ENCODE data around the gene NDUFA3. TPM values are rescaled to one million over a fixed set of nuclear protein-coding genes. Genes with fewer than 3 reads are reported as not detected.
"Not testable (repeated sequence)": the region's sequence is repeated elsewhere in the genome, so short reads cannot be mapped to it uniquely, and the experiment has no call there.

The NDUFA3 gene
- 43.1 and 48.5 TPM in 2 replicates for total RNA-seq (2014; rRNA removed; shearing (Covaris generic))
- 46.3 and 68.3 TPM in 2 replicates for polyA plus RNA-seq (2015; cell fraction: cytosol; rRNA removed)
- polyA plus RNA-seq (2015; cell fraction: nucleus; rRNA removed), result 28.8 and 63.5 TPM in 2 replicates

GRCh38 chr19:54102421-54103169, at the start of gene NDUFA3:
NDUFA3 (plus strand) TSS chr19:54102855; CDS start chr19:54102879, 24 bp downstream.
- in situ Hi-C loops (cut with HindIII; ENCODE audit: low pct_unique_long_range_greater_than_20kb, low sequenced_read_pairs), result no loop called here

GRCh38 chr19:54062643-54063042, 40.0 kb upstream of the NDUFA3 start:
- DNase-seq (ENCODE audit: low read depth, low spot score), result no peak
- in situ Hi-C loops (cut with HindIII; ENCODE audit: low pct_unique_long_range_greater_than_20kb, low sequenced_read_pairs), result no loop called here

More at GRCh38 chr19:54102421-54103169, at the start of gene NDUFA3:
- DNase-seq (ENCODE audit: low read depth, low spot score), result peak; percentile 98

GRCh38 chr19:54063350-54064116, 39.1 kb upstream of the NDUFA3 start, which contains the start of gene VSTM1:
VSTM1 (minus strand) TSS chr19:54063897; CDS start chr19:54063777, 120 bp downstream.
- in situ Hi-C loops (cut with HindIII; ENCODE audit: low pct_unique_long_range_greater_than_20kb, low sequenced_read_pairs), result no loop called here
- no peak for DNase-seq (ENCODE audit: low read depth, low spot score)

- no peak for DNase-seq (ENCODE audit: low read depth, low spot score)
- in situ Hi-C loops (cut with HindIII; ENCODE audit: low pct_unique_long_range_greater_than_20kb, low sequenced_read_pairs), result no loop called here
Observed at GRCh38 chr19:54069470-54069869, 33.2 kb upstream of the NDUFA3 start.

- no peak for DNase-seq (ENCODE audit: low read depth, low spot score)
- in situ Hi-C loops (cut with HindIII; ENCODE audit: low pct_unique_long_range_greater_than_20kb, low sequenced_read_pairs), result no loop called here
Observed at GRCh38 chr19:54073829-54074228, 28.8 kb upstream of the NDUFA3 start.

GRCh38 chr19:54074851-54075250, 27.8 kb upstream of the NDUFA3 start:
- in situ Hi-C loops (cut with HindIII; ENCODE audit: low pct_unique_long_range_greater_than_20kb, low sequenced_read_pairs), result no loop called here
- DNase-seq (ENCODE audit: low read depth, low spot score), result no peak

- in situ Hi-C loops (cut with HindIII; ENCODE audit: low pct_unique_long_range_greater_than_20kb, low sequenced_read_pairs), result no loop called here
Observed at GRCh38 chr19:54077334-54077733, 25.3 kb upstream of the NDUFA3 start.

GRCh38 chr19:54081032-54081431, 21.6 kb upstream of the NDUFA3 start, which contains the start of gene TARM1:
TARM1 (minus strand) TSS chr19:54081365; CDS start chr19:54081340, 25 bp downstream.
- in situ Hi-C loops (cut with HindIII; ENCODE audit: low pct_unique_long_range_greater_than_20kb, low sequenced_read_pairs), result no loop called here
- DNase-seq (ENCODE audit: low read depth, low spot score), result no peak

More at GRCh38 chr19:54077334-54077733, 25.3 kb upstream of the NDUFA3 start:
- DNase-seq (ENCODE audit: low read depth, low spot score), result no peak

GRCh38 chr19:54084410-54084809, 18.2 kb upstream of the NDUFA3 start:
- in situ Hi-C loops (cut with HindIII; ENCODE audit: low pct_unique_long_range_greater_than_20kb, low sequenced_read_pairs), result no loop called here
- no peak for DNase-seq (ENCODE audit: low read depth, low spot score)

GRCh38 chr19:54094426-54095000, 8.1 kb upstream of the NDUFA3 start:
- DNase-seq (ENCODE audit: low read depth, low spot score), result no peak
- in situ Hi-C loops (cut with HindIII; ENCODE audit: low pct_unique_long_range_greater_than_20kb, low sequenced_read_pairs), result no loop called here

GRCh38 chr19:54095136-54095858, 7.4 kb upstream of the NDUFA3 start:
- DNase-seq (ENCODE audit: low read depth, low spot score), result no peak
- in situ Hi-C loops (cut with HindIII; ENCODE audit: low pct_unique_long_range_greater_than_20kb, low sequenced_read_pairs), result no loop called here

GRCh38 chr19:54095859-54096616, 6.6 kb upstream of the NDUFA3 start:
- in situ Hi-C loops (cut with HindIII; ENCODE audit: low pct_unique_long_range_greater_than_20kb, low sequenced_read_pairs); DNase-seq (ENCODE audit: low read depth, low spot score): not testable (repeated sequence)

- in situ Hi-C loops (cut with HindIII; ENCODE audit: low pct_unique_long_range_greater_than_20kb, low sequenced_read_pairs), result no loop called here
- DNase-seq (ENCODE audit: low read depth, low spot score), result peak; percentile 36
Observed at GRCh38 chr19:54096617-54097106, 6.0 kb upstream of the NDUFA3 start.

- no peak for DNase-seq (ENCODE audit: low read depth, low spot score)
- in situ Hi-C loops (cut with HindIII; ENCODE audit: low pct_unique_long_range_greater_than_20kb, low sequenced_read_pairs), result no loop called here
Observed at GRCh38 chr19:54099190-54099902, 3.3 kb upstream of the NDUFA3 start.

GRCh38 chr19:54099903-54100255, 2.8 kb upstream of the NDUFA3 start:
- DNase-seq (ENCODE audit: low read depth, low spot score); in situ Hi-C loops (cut with HindIII; ENCODE audit: low pct_unique_long_range_greater_than_20kb, low sequenced_read_pairs): not testable (repeated sequence)

GRCh38 chr19:54100561-54100960, 2.1 kb upstream of the NDUFA3 start, which contains the start of gene OSCAR:
OSCAR (minus strand) TSS chr19:54100803; CDS start chr19:54100792, 11 bp downstream.
- in situ Hi-C loops (cut with HindIII; ENCODE audit: low pct_unique_long_range_greater_than_20kb, low sequenced_read_pairs), result no loop called here

More at GRCh38 chr19:54100561-54100960, 2.1 kb upstream of the NDUFA3 start, which contains the start of gene OSCAR:
- DNase-seq (ENCODE audit: low read depth, low spot score), result no peak
